Measurements from ENCODE around the gene S1PR3. TPM values are rescaled to one million over a fixed set of nuclear protein-coding genes. Genes with fewer than 3 reads are reported as not detected.

S1PR3 gene
- total RNA-seq, 4 donors from 2014 or later, result 2.0 to 13.5 (median 8.3) TPM

GRCh38 chr9:88990041-88990728, 1.1 kb upstream of the S1PR3 start:
- Histone ChIP-seq H3K27me3 (peaks cover 35% of the 10 kb centered on the region), H3K4me3 (peak overlapping the region in 1 of 4 donors; percentile 59), H3K36me3 (no peaks in the 10 kb centered on the region), H3K9me3 (no peaks in the 10 kb centered on the region), H3K27ac (peak overlapping the region; percentile 74 to 84 (median 80)), H3K4me1 (peaks cover 0 to 37% (median 6%) of the 10 kb centered on the region in 4 donors)
- WGBS, 2 donors (ENCODE audit: low coverage in 1 of 2), result 87 to 88% methylated on average over 8 to 25 of the region's 25 CpGs
- intact Hi-C loops (cut with DNase I; ENCODE audit: low total_unique reads), result no loop called here
- no peak for DNase-seq
- in situ Hi-C loops (cut with MboI; ENCODE audit: low pct_ligation_motif_present in 1 of 4, low pct_unique_long_range_greater_than_20kb in 1 of 4, low sequenced_read_pairs in 3 of 4), result loop anchor here in 1 of 4 donors (25.0 kb wide), 1 partner anchor 1303 kb away; no protein-coding TSS in a partner anchor
- no peak for TF ChIP-seq POLR2AphosphoS5 (IDR thresholded peaks at IDR 0.05)
- TF ChIP-seq CTCF (IDR thresholded peaks at IDR 0.05), result no peak
- no peak for TF ChIP-seq POLR2A (IDR thresholded peaks at IDR 0.05)
- no peak for TF ChIP-seq EP300 (IDR thresholded peaks at IDR 0.05; ENCODE audit: low read depth)

GRCh38 chr9:88990729-88991065, 571 bp upstream of the S1PR3 start:
- Histone ChIP-seq H3K27me3 (peaks cover 35% of the 10 kb centered on the region), H3K36me3 (no peaks in the 10 kb centered on the region), H3K4me3 (peak overlapping the region in 3 of 4 donors; percentile 38 to 72 (median 59)), H3K9me3 (no peaks in the 10 kb centered on the region), H3K27ac (peak overlapping the region; percentile 74 to 84 (median 80)), H3K4me1 (peaks cover 3 to 42% (median 6%) of the 10 kb centered on the region in 4 donors)
- TF ChIP-seq POLR2A (IDR thresholded peaks at IDR 0.05) (no peak), POLR2AphosphoS5 (IDR thresholded peaks at IDR 0.05) (no peak), EP300 (IDR thresholded peaks at IDR 0.05; ENCODE audit: low read depth) (no peak), CTCF (IDR thresholded peaks at IDR 0.05) (no peak)
- no peak for DNase-seq
- WGBS, 2 donors (ENCODE audit: low coverage in 1 of 2), result 58% methylated on average over 21 of the region's 21 CpGs; no CpG with 5 or more reads in 1 of the 2 donors
- intact Hi-C loops (cut with DNase I; ENCODE audit: low total_unique reads) (no loop called here), in situ Hi-C loops (cut with MboI; ENCODE audit: low pct_ligation_motif_present in 1 of 4, low pct_unique_long_range_greater_than_20kb in 1 of 4, low sequenced_read_pairs in 3 of 4) (loop anchor here in 1 of 4 donors (25.0 kb wide), 1 partner anchor 1303 kb away; no protein-coding TSS in a partner anchor)

GRCh38 chr9:88992556-88992955, 1.3 kb downstream of the S1PR3 start:
- Histone ChIP-seq H3K9me3 (no peaks in the 10 kb centered on the region), H3K36me3 (no peaks in the 10 kb centered on the region), H3K27ac (no peak overlapping the region), H3K4me1 (peaks cover 3 to 42% (median 6%) of the 10 kb centered on the region in 4 donors), H3K27me3 (peaks cover 35% of the 10 kb centered on the region), H3K4me3 (peak overlapping the region in 3 of 4 donors; percentile 38 to 72 (median 59))
- intact Hi-C loops (cut with DNase I; ENCODE audit: low total_unique reads), result no loop called here
- no peak for DNase-seq
- WGBS, 2 donors (ENCODE audit: low coverage in 1 of 2), result 76 to 92% methylated on average over 4 of the region's 4 CpGs
- in situ Hi-C loops (cut with MboI; ENCODE audit: low pct_ligation_motif_present in 1 of 4, low pct_unique_long_range_greater_than_20kb in 1 of 4, low sequenced_read_pairs in 3 of 4), result loop anchor here in 1 of 4 donors (25.0 kb wide), 1 partner anchor 1305 kb away; no protein-coding TSS in a partner anchor
- TF ChIP-seq EP300 (IDR thresholded peaks at IDR 0.05; ENCODE audit: low read depth) (no peak), POLR2A (IDR thresholded peaks at IDR 0.05) (no peak), POLR2AphosphoS5 (IDR thresholded peaks at IDR 0.05) (no peak), CTCF (IDR thresholded peaks at IDR 0.05) (no peak)

- in situ Hi-C loops (cut with MboI; ENCODE audit: low pct_ligation_motif_present in 1 of 4, low pct_unique_long_range_greater_than_20kb in 1 of 4, low sequenced_read_pairs in 3 of 4), result loop anchor here in 1 of 4 donors (25.0 kb wide), 1 partner anchor 1306 kb away; no protein-coding TSS in a partner anchor
- no peak for TF ChIP-seq POLR2A (IDR thresholded peaks at IDR 0.05)
- no peak for TF ChIP-seq EP300 (IDR thresholded peaks at IDR 0.05; ENCODE audit: low read depth)
- no peak for TF ChIP-seq POLR2AphosphoS5 (IDR thresholded peaks at IDR 0.05)
- no peak for TF ChIP-seq CTCF (IDR thresholded peaks at IDR 0.05)
- no peak for DNase-seq
- 41 to 54% methylated on average over 2 of the region's 2 CpGs for WGBS, 2 donors (ENCODE audit: low coverage in 1 of 2)
- peaks cover 3 to 45% (median 6%) of the 10 kb centered on the region in 4 donors for H3K4me1 ChIP-seq
- H3K9me3 ChIP-seq, result no peaks in the 10 kb centered on the region
- peak overlapping the region in 2 of 4 donors; percentile 29 to 41 for H3K27ac ChIP-seq
- H3K4me3 ChIP-seq, result peak overlapping the region in 1 of 4 donors; percentile 72
- intact Hi-C loops (cut with DNase I; ENCODE audit: low total_unique reads), result no loop called here
- H3K27me3 ChIP-seq, result peaks cover 35% of the 10 kb centered on the region
- no peaks in the 10 kb centered on the region for H3K36me3 ChIP-seq
These were observed 2.1 kb downstream of the S1PR3 start for GRCh38 chr9:88993327-88993726.
